Neural cell (in vitro differentiated cells): ENCODE results near the gene CLASP1. TPM values are rescaled to one million over a fixed set of nuclear protein-coding genes. Genes with fewer than 3 reads are reported as not detected.

ENCODE experiments used
- H2AFZ ChIP-seq: fragments of 200-600, 300-800 bp; sonication (generic), shearing (Covaris generic); 2 replicates; pipeline ENCODE4 v1.6.0; 2014; ENCODE audit warnings: low read depth, mild to moderate bottlenecking, antibody characterized with exemption, low read length, moderate library complexity
- H3F3A ChIP-seq: fragments of 200-600 bp; shearing (Covaris generic); 2 replicates; pipeline ENCODE4 v1.6.1; 2016; ENCODE audit warnings: mild to moderate bottlenecking, moderate library complexity, mixed read lengths, antibody characterized with exemption, low read length; ENCODE audit not compliant: insufficient read depth, poor library complexity, severe bottlenecking
- H3K27ac ChIP-seq: fragments of 200-600, 300-800 bp; sonication (generic), shearing (Covaris generic); 2 replicates; pipeline ENCODE4 v1.5.1; 2014; ENCODE audit warnings: mild to moderate bottlenecking, low read length, moderate library complexity
- H3K27me3 ChIP-seq: fragments of 300-800, 200-600 bp; sonication (generic), shearing (Covaris generic); 2 replicates; pipeline ENCODE4 v1.6.0; 2014; ENCODE audit warnings: mild to moderate bottlenecking, low read depth, low read length, moderate library complexity; ENCODE audit not compliant: insufficient read depth
- H3K36me3 ChIP-seq: fragments of 300-800, 200-600 bp; sonication (generic), shearing (Covaris generic); 2 replicates; pipeline ENCODE4 v1.5.1; 2014; ENCODE audit warnings: mild to moderate bottlenecking, antibody characterized with exemption, low read length, moderate library complexity; ENCODE audit not compliant: insufficient read depth
- H3K4me2 ChIP-seq: fragments of 300-800, 200-600 bp; sonication (generic), shearing (Covaris generic); 2 replicates; pipeline ENCODE4 v1.6.0; 2014; ENCODE audit warnings: mild to moderate bottlenecking, low read length
- H3K4me3 ChIP-seq: fragments of 300-800, 200-600 bp; sonication (generic), shearing (Covaris generic); 2 replicates; pipeline ENCODE4 v1.5.1; 2014; ENCODE audit warnings: mild to moderate bottlenecking, low read length, moderate library complexity
- H3K79me2 ChIP-seq: fragments of 200-600 bp; shearing (Covaris generic); replicated peaks from 2 replicates; pipeline ENCODE4 v1.6.0; 2014; ENCODE audit warnings: mild to moderate bottlenecking, low read length, moderate library complexity; ENCODE audit not compliant: insufficient read depth
- H3K9ac ChIP-seq: fragments of 300-800, 200-600 bp; sonication (generic), shearing (Covaris generic); 2 replicates; pipeline ENCODE4 v1.6.1; 2016; ENCODE audit warnings: mild to moderate bottlenecking, low read length, mixed read lengths
- H3K9me2 ChIP-seq: fragments of 200-600 bp; shearing (Covaris generic); 2 replicates; pipeline ENCODE4 v1.6.1; 2016; ENCODE audit warnings: mild to moderate bottlenecking, low read length, mixed read lengths; ENCODE audit not compliant: insufficient read depth
- H3K9me3 ChIP-seq: fragments of 200-600, 300-800 bp; sonication (generic), shearing (Covaris generic); 2 replicates; pipeline ENCODE4 v1.6.1; 2016; ENCODE audit warnings: mild to moderate bottlenecking, mixed run types, low read length, moderate library complexity, mixed read lengths
- H4K20me1 ChIP-seq: fragments of 200-600 bp; shearing (Covaris generic); 2 replicates; pipeline ENCODE4 v1.6.1; 2016; ENCODE audit warnings: mild to moderate bottlenecking, mixed run types; ENCODE audit not compliant: insufficient read depth
- CTCF ChIP-seq: fragments of 450-650 bp; IDR thresholded peaks from 2 replicates; pipeline ENCODE4 v1.5.1; 2014; ENCODE audit warnings: antibody characterized with exemption, mild to moderate bottlenecking, moderate library complexity; ENCODE audit not compliant: poor library complexity, severe bottlenecking
- EP300 ChIP-seq: fragments of 450-650 bp; conservative IDR thresholded peaks from 2 replicates; pipeline ENCODE4 v1.6.1; 2014; ENCODE audit warnings: antibody characterized with exemption, mild to moderate bottlenecking, moderate library complexity; ENCODE audit not compliant: poor library complexity, severe bottlenecking
- EZH2 ChIP-seq: fragments of 200-600, 300-800 bp; shearing (Covaris generic), sonication (generic); IDR thresholded peaks from 2 replicates; pipeline ENCODE4 v1.6.1; 2014; ENCODE audit warnings: antibody characterized with exemption, low read length, borderline replicate concordance, mild to moderate bottlenecking; ENCODE audit not compliant: insufficient read depth, poor library complexity, severe bottlenecking
- MXI1 ChIP-seq: fragments of 450-650 bp; conservative IDR thresholded peaks from 2 replicates; pipeline ENCODE4 v1.6.1; 2014; ENCODE audit warnings: antibody characterized with exemption, mild to moderate bottlenecking; ENCODE audit not compliant: poor library complexity, severe bottlenecking
- POLR2AphosphoS5 ChIP-seq: IDR thresholded peaks from 2 replicates; pipeline ENCODE4 v1.6.1; 2012
- RAD21 ChIP-seq: fragments of 450-650 bp; conservative IDR thresholded peaks from 2 replicates; pipeline ENCODE4 v1.6.1; 2014; ENCODE audit warnings: antibody characterized with exemption, mild to moderate bottlenecking, moderate library complexity
- SMC3 ChIP-seq: fragments of 450-650 bp; conservative IDR thresholded peaks from 2 replicates; pipeline ENCODE4 v1.6.1; 2014; ENCODE audit warnings: antibody characterized with exemption, mild to moderate bottlenecking, moderate library complexity; ENCODE audit not compliant: poor library complexity
- TAF1 ChIP-seq: IDR thresholded peaks from 2 replicates; pipeline ENCODE4 v1.6.1; 2012; ENCODE audit warnings: low read depth
- polyA plus RNA-seq: library from polyadenylated mRNA; depleted of rRNA; stranded (reverse); fragments of >200 nt; gene quantifications from 2 replicates; pipeline ENCODE4 v1.2.3, GENCODE V29; 2014
- TF ChIP-seq, protein P1 (sequence below): IDR thresholded peaks from 2 replicates; pipeline ENCODE4 v1.6.1; 2012; ENCODE audit warnings: borderline replicate concordance

Gene CLASP1
- polyA plus RNA-seq, 1 donor from 2014 or later = 41.3 TPM

DNA sequence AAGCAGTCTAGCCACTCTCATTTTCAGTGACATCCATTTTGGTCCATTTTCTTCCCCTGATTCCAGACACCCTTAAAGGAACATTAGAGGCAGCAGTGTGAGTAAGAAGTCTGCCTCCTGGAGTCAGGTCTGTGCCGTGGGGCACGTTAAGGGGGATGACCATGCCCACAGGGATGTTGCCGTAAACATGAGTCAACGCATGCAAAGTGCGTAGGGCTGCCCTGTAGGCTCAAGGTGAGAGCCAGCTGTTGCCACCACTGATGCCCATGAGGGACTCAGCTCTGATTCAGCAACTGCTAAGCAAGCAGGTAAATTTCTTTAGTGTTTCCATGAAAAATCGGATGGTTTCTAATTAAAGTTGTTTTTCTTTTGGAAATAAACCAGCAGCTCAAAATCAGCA, 302.9 kb downstream of the CLASP1 start:
- Histone ChIP-seq H3K27me3 (no peaks in the 10 kb centered on the region), H4K20me1 (no peaks in the 10 kb centered on the region), H3K9me3 (no peaks in the 10 kb centered on the region), H2AFZ (no peak overlapping the region), H3K79me2 (no peaks in the 10 kb centered on the region), H3K4me3 (no peak overlapping the region), H3K36me3 (peaks cover 33% of the 10 kb centered on the region), H3K9me2 (no peaks in the 10 kb centered on the region), H3F3A (no peaks in the 10 kb centered on the region), H3K9ac (no peak overlapping the region), H3K27ac (no peak overlapping the region), H3K4me2 (no peak overlapping the region)
- TF ChIP-seq POLR2AphosphoS5 (no peak), SMC3 (no peak), MXI1 (no peak), EP300 (no peak), TAF1 (no peak), EZH2 (no peak), RAD21 (no peak), CTCF (no peak)
- TF ChIP-seq, protein P1, sequence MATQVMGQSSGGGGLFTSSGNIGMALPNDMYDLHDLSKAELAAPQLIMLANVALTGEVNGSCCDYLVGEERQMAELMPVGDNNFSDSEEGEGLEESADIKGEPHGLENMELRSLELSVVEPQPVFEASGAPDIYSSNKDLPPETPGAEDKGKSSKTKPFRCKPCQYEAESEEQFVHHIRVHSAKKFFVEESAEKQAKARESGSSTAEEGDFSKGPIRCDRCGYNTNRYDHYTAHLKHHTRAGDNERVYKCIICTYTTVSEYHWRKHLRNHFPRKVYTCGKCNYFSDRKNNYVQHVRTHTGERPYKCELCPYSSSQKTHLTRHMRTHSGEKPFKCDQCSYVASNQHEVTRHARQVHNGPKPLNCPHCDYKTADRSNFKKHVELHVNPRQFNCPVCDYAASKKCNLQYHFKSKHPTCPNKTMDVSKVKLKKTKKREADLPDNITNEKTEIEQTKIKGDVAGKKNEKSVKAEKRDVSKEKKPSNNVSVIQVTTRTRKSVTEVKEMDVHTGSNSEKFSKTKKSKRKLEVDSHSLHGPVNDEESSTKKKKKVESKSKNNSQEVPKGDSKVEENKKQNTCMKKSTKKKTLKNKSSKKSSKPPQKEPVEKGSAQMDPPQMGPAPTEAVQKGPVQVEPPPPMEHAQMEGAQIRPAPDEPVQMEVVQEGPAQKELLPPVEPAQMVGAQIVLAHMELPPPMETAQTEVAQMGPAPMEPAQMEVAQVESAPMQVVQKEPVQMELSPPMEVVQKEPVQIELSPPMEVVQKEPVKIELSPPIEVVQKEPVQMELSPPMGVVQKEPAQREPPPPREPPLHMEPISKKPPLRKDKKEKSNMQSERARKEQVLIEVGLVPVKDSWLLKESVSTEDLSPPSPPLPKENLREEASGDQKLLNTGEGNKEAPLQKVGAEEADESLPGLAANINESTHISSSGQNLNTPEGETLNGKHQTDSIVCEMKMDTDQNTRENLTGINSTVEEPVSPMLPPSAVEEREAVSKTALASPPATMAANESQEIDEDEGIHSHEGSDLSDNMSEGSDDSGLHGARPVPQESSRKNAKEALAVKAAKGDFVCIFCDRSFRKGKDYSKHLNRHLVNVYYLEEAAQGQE = no peak

DNA sequence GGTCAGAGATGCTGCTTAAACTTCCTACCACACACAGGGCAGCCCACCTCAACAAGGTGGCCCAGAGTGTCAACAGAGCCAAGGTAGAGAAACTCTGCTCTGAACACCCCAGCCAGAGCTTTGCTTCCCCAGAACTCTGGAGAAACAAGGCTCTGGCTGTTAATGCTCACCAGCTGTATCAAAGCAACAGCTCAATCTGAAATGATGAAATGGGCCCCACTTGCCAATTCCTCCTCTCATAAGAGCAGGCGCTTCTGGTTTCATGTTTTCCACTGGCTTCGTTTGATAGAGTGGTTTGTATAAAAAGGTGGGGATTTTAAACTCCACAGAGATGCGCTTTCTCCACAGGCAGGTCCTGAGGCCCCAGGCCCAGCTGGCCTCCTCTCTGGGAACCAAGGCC, 303.4 kb downstream of the CLASP1 start:
- no peaks in the 10 kb centered on the region for H3K9me2 ChIP-seq
- no peak overlapping the region for H3K9ac ChIP-seq
- H3K4me3 ChIP-seq = no peak overlapping the region
- no peaks in the 10 kb centered on the region for H3K9me3 ChIP-seq
- H2AFZ ChIP-seq = no peak overlapping the region
- peaks cover 33% of the 10 kb centered on the region for H3K36me3 ChIP-seq
- H3K4me2 ChIP-seq = no peak overlapping the region
- no peaks in the 10 kb centered on the region for H3K27me3 ChIP-seq
- H3K27ac ChIP-seq = no peak overlapping the region
- no peaks in the 10 kb centered on the region for H4K20me1 ChIP-seq
- H3F3A ChIP-seq = no peaks in the 10 kb centered on the region
- no peaks in the 10 kb centered on the region for H3K79me2 ChIP-seq
- no peak for TF ChIP-seq RAD21
- TF ChIP-seq MXI1 = no peak
- no peak for TF ChIP-seq TAF1
- TF ChIP-seq, protein P1 = no peak
- no peak for TF ChIP-seq POLR2AphosphoS5
- no peak for TF ChIP-seq EZH2
